Right atrium auricular region (tissue), 2 donors: ENCODE data around the gene CDADC1. TPM values are rescaled to one million over a fixed set of nuclear protein-coding genes. Genes with fewer than 3 reads are reported as not detected.
"Not testable (repeated sequence)": the region's sequence is repeated elsewhere in the genome, so short reads cannot be mapped to it uniquely, and the experiment has no call there.

ENCODE experiments used
- DNase-seq: peaks from one replicate; pipeline ENCODE4 v3.0.0-alpha.2; 2019; ENCODE audit warnings: low spot score
- H3K27ac ChIP-seq, 2 donors: fragments of 200-600 bp; sonication (generic); 1 replicate in 1 of 2; 2 replicates in 1 of 2; pipeline ENCODE4 v1.5.1; 2016 to 2019
- H3K27me3 ChIP-seq, 2 donors: fragments of 200-600 bp; sonication (generic); one replicate each; pipeline versions ENCODE4 v1.5.1 to v1.6.0; 2017 to 2019
- H3K36me3 ChIP-seq: fragments of 200-600 bp; sonication (generic); one replicate; pipeline ENCODE4 v1.5.1; 2016
- H3K4me1 ChIP-seq, 2 donors: fragments of 200-600 bp; sonication (generic); one replicate each; pipeline versions ENCODE4 v1.5.1 to v1.6.0; 2017 to 2019
- H3K4me3 ChIP-seq, 2 donors: fragments of 200-600 bp; sonication (generic); 1 replicate in 1 of 2; 2 replicates in 1 of 2; pipeline ENCODE4 v1.5.1; 2017 to 2019; ENCODE audit warnings: mild to moderate bottlenecking in 1 of 2, moderate library complexity in 1 of 2
- H3K9me3 ChIP-seq, 2 donors: fragments of 200-600 bp; sonication (generic); one replicate each; pipeline ENCODE4 v1.5.1; 2019
- CTCF ChIP-seq, 2 donors: fragments of 200-600 bp; sonication (generic); IDR thresholded peaks; one replicate each; pipeline ENCODE4 v1.5.1; 2019; ENCODE audit warnings: antibody characterized with exemption in 2 of 2
- total RNA-seq, 2 donors: library from RNA; depleted of rRNA; stranded (reverse); fragments of >200 nt; gene quantifications; one replicate each; pipeline ENCODE4 v1.1.0, GENCODE V29; 2016

Gene CDADC1
- total RNA-seq, 2 donors from 2014 or later: 3.5 to 4.6 TPM

GRCh38 chr13:49319951-49320350 lies 72.2 kb downstream of the CDADC1 start:
- no peak for DNase-seq
- no peak overlapping the region for H3K27ac ChIP-seq
- no peak overlapping the region for H3K4me3 ChIP-seq

GRCh38 chr13:49320975-49321374 lies 73.2 kb downstream of the CDADC1 start:
- no peaks in the 10 kb centered on the region for H3K27me3 ChIP-seq
- H3K27ac ChIP-seq: no peak overlapping the region
- H3K4me3 ChIP-seq: no peak overlapping the region
- peaks cover 0 to 11% of the 10 kb centered on the region in 2 donors for H3K4me1 ChIP-seq
- no peak for TF ChIP-seq CTCF (IDR thresholded peaks at IDR 0.05)
- H3K9me3 ChIP-seq: no peaks in the 10 kb centered on the region
- H3K36me3 ChIP-seq: peaks cover 4% of the 10 kb centered on the region
- no peak for DNase-seq

More at GRCh38 chr13:49319951-49320350, 72.2 kb downstream of the CDADC1 start:
- Histone ChIP-seq H3K4me1 (peaks cover 0 to 11% of the 10 kb centered on the region in 2 donors), H3K27me3 (no peaks in the 10 kb centered on the region), H3K36me3 (peaks cover 4% of the 10 kb centered on the region), H3K9me3 (no peaks in the 10 kb centered on the region)
- no peak for TF ChIP-seq CTCF (IDR thresholded peaks at IDR 0.05)

GRCh38 chr13:49322702-49323101 lies 75.0 kb downstream of the CDADC1 start:
- Histone ChIP-seq H3K4me1 (peaks cover 0 to 11% of the 10 kb centered on the region in 2 donors), H3K27me3 (no peaks in the 10 kb centered on the region), H3K4me3 (no peak overlapping the region), H3K36me3 (no peaks in the 10 kb centered on the region), H3K9me3 (no peaks in the 10 kb centered on the region), H3K27ac (no peak overlapping the region)
- no peak for DNase-seq
- no peak for TF ChIP-seq CTCF (IDR thresholded peaks at IDR 0.05)

GRCh38 chr13:49323344-49323743 lies 75.6 kb downstream of the CDADC1 start:
- no peak for TF ChIP-seq CTCF (IDR thresholded peaks at IDR 0.05)
- no peak overlapping the region for H3K4me3 ChIP-seq
- no peak overlapping the region for H3K27ac ChIP-seq
- H3K36me3 ChIP-seq: no peaks in the 10 kb centered on the region
- H3K9me3 ChIP-seq: no peaks in the 10 kb centered on the region
- no peak for DNase-seq
- peaks cover 0 to 11% of the 10 kb centered on the region in 2 donors for H3K4me1 ChIP-seq
- H3K27me3 ChIP-seq: no peaks in the 10 kb centered on the region

DNA sequence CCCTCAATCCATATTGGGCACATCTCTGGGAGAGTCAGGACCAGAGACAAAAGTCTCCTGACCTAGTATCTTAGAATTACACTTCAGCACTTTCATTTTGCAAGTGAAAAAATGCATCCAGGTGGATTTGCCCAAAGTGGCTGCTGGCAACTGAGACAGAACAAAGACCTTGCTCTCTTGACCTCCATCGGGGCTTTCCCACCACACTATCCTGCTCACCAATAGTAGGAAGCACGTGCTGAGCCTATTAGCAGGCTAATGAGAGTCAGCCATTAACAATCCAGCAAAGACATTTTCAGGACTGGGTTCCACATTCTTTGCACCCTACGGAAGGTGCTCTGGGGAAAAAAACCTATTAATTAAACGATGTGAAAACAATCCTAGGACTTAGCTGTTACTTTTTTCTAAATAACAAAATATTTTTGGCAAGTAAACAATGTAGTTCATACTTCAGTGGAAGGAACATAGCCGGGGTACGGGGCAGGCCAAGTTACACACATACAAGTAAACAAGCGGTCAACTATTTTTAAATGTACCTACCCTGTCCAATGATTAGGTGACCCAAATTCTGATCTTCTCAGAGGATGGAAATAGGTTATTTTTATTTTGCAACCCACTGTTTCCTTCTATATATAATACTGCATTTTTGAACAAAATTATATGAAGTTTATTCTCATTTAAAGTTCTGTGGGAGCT lies 78.6 kb downstream of the CDADC1 start:
- Histone ChIP-seq H3K36me3 (no peaks in the 10 kb centered on the region), H3K9me3 (no peaks in the 10 kb centered on the region), H3K4me1 (peaks cover 0 to 6% of the 10 kb centered on the region in 2 donors), H3K4me3 (no peak overlapping the region), H3K27ac (no peak overlapping the region), H3K27me3 (no peaks in the 10 kb centered on the region)
- no peak for DNase-seq
- no peak for TF ChIP-seq CTCF (IDR thresholded peaks at IDR 0.05)

- not testable (repeated sequence) for H3K36me3 ChIP-seq, DNase-seq, H3K4me1 ChIP-seq, H3K27ac ChIP-seq, H3K4me3 ChIP-seq, H3K9me3 ChIP-seq, H3K27me3 ChIP-seq
Observed at GRCh38 chr13:49327145-49327544, 79.4 kb downstream of the CDADC1 start.
